Neural cell (in vitro differentiated cells): ENCODE measurements around the gene SYTL4.

Experiments used
- SMC3 ChIP-seq: fragments of 450-650 bp; conservative IDR thresholded peaks from 2 replicates; pipeline ENCODE4 v1.6.1; 2014; ENCODE audit warnings: antibody characterized with exemption, mild to moderate bottlenecking, moderate library complexity; ENCODE audit not compliant: poor library complexity
- TAF1 ChIP-seq: IDR thresholded peaks from 2 replicates; pipeline ENCODE4 v1.6.1; 2012; ENCODE audit warnings: low read depth

GRCh38 chrX:100662170-100662569, 69.8 kb downstream of the SYTL4 start:
- TF ChIP-seq TAF1, result no peak
- no peak for TF ChIP-seq SMC3
